Right cardiac atrium (tissue), 5 donors: Measurements from ENCODE around the gene PDIA5. TPM values are rescaled to one million over a fixed set of nuclear protein-coding genes. Genes with fewer than 3 reads are reported as not detected.

Experiments
- ATAC-seq, 2 donors: fragments of 200-7000 bp; cut with Tn5 transposase; one replicate each; pipeline versions ENCODE4 v1.8.0 to v1.9.1; 2020; ENCODE audit warnings: moderate library complexity in 2 of 2, mild to moderate bottlenecking in 1 of 2
- DNase-seq, 3 donors: peaks; one replicate each; pipeline ENCODE4 v3.0.0-alpha.2; 2020
- H3K27ac ChIP-seq: one replicate; pipeline ENCODE4 v1.5.1; 2013; ENCODE audit warnings: mild to moderate bottlenecking, low read length, control low read depth, moderate library complexity
- H3K27me3 ChIP-seq: one replicate; pipeline ENCODE4 v1.6.1; 2013; ENCODE audit not compliant: control insufficient read depth, insufficient read depth
- H3K4me1 ChIP-seq: one replicate; pipeline ENCODE4 v1.6.1; 2013; ENCODE audit warnings: low read length; ENCODE audit not compliant: control insufficient read depth, insufficient read depth
- H3K4me3 ChIP-seq: one replicate; pipeline ENCODE4 v1.5.1; 2013; ENCODE audit warnings: low read length, control low read depth
- H3K9me3 ChIP-seq: one replicate; pipeline ENCODE4 v1.6.1; 2013; ENCODE audit warnings: low read length; ENCODE audit not compliant: control insufficient read depth
- WGBS: extraction: QIAGEN DNeasy Blood & Tissue Kit; methylation state at CpG from one replicate; pipeline ENCODE4 v1.1.7; 2013; 5-methylcytosine and 5-hydroxymethylcytosine counted together
- intact Hi-C, 4 donors: fragments of 100-400 bp; cut with DNase I; formaldehyde crosslinking; loops; one replicate each; pipeline versions ENCODE4 v1.11.0 to v1.14.0; 2022 to 2023
- polyA plus RNA-seq: library from polyadenylated mRNA; stranded (reverse); fragments of 200-250 nt; gene quantifications from one replicate; pipeline ENCODE4 v1.2.3, GENCODE V29; 2013
- total RNA-seq, 4 donors: library from RNA; stranded (reverse); fragmentation: NEBNext Ultra II Directional; extraction: Animal tissue kit (Norgen Biotek cat#: 25700); gene quantifications; one replicate each; pipeline ENCODE4 v1.2.1, GENCODE V29; 2021
- donor health status: healthy with polysubstance abuse.
- donor health status: DM: no; HTN: yes; CAD: no.
- donor health status: DM: no; HTN: no; CAD: no.
- donor health status: DM: no; HTN: yes; CAD: no; lungs with severe emphysema.
- donor health status: DM: yes; HTN: yes; CAD: no.

PDIA5 gene
- total and polyA plus RNA-seq, 5 donors = 8.3 to 11.1 (median 9.7) TPM

GRCh38 chr3:123071581-123071980, 4.8 kb downstream of the PDIA5 start:
- H3K4me1 ChIP-seq = peaks cover 28% of the 10 kb centered on the region
- H3K9me3 ChIP-seq = no peaks in the 10 kb centered on the region
- no peak overlapping the region for H3K27ac ChIP-seq

GRCh38 chr3:123072152-123072551, 5.3 kb downstream of the PDIA5 start:
- H3K9me3 ChIP-seq = no peaks in the 10 kb centered on the region
- peaks cover 32% of the 10 kb centered on the region for H3K4me1 ChIP-seq
- H3K27me3 ChIP-seq = no peaks in the 10 kb centered on the region
- no peak overlapping the region for H3K4me3 ChIP-seq
- peak; percentile 3 to 5 for ATAC-seq
- 59% methylated on average over 5 of the region's 5 CpGs for WGBS
- no peak overlapping the region for H3K27ac ChIP-seq
- no peak for DNase-seq
- intact Hi-C loops = no loop called here

More at GRCh38 chr3:123071581-123071980, 4.8 kb downstream of the PDIA5 start:
- H3K4me3 ChIP-seq = no peak overlapping the region
- ATAC-seq = no peak
- 59% methylated on average over 7 of the region's 7 CpGs for WGBS
- H3K27me3 ChIP-seq = no peaks in the 10 kb centered on the region
- no peak for DNase-seq
- intact Hi-C loops = no loop called here

- 98% methylated on average over 1 of the region's 1 CpG for WGBS
- intact Hi-C loops = no loop called here
- no peak overlapping the region for H3K4me3 ChIP-seq
- no peak for ATAC-seq
- H3K27me3 ChIP-seq = no peaks in the 10 kb centered on the region
- no peak for DNase-seq
- no peaks in the 10 kb centered on the region for H3K9me3 ChIP-seq
- peaks cover 32% of the 10 kb centered on the region for H3K4me1 ChIP-seq
- no peak overlapping the region for H3K27ac ChIP-seq
Measured at GRCh38 chr3:123072564-123072963, 5.7 kb downstream of the PDIA5 start.

GRCh38 chr3:123075359-123075758, 8.5 kb downstream of the PDIA5 start:
- no peaks in the 10 kb centered on the region for H3K27me3 ChIP-seq
- intact Hi-C loops = no loop called here
- H3K9me3 ChIP-seq = no peaks in the 10 kb centered on the region
- H3K27ac ChIP-seq = peak overlapping the region; percentile 19
- peaks cover 29% of the 10 kb centered on the region for H3K4me1 ChIP-seq
- no peak for ATAC-seq
- H3K4me3 ChIP-seq = no peak overlapping the region
- 88% methylated on average over 1 of the region's 1 CpG for WGBS
- DNase-seq = no peak

- Histone ChIP-seq H3K4me1 (peaks cover 34% of the 10 kb centered on the region), H3K27me3 (no peaks in the 10 kb centered on the region), H3K4me3 (no peak overlapping the region), H3K9me3 (no peaks in the 10 kb centered on the region), H3K27ac (peak overlapping the region; percentile 15)
- intact Hi-C loops = no loop called here
- ATAC-seq (no peak), DNase-seq (no peak)
- WGBS = 83% methylated on average over 4 of the region's 4 CpGs
Measured at GRCh38 chr3:123076112-123076495, 9.3 kb downstream of the PDIA5 start.

GRCh38 chr3:123076496-123077418, 9.9 kb downstream of the PDIA5 start:
- DNase-seq = peak; percentile 76 to 88 (median 87)
- intact Hi-C loops = no loop called here
- H3K9me3 ChIP-seq = no peaks in the 10 kb centered on the region
- peaks cover 32% of the 10 kb centered on the region for H3K4me1 ChIP-seq
- no peak overlapping the region for H3K4me3 ChIP-seq
- peak overlapping the region; percentile 72 for H3K27ac ChIP-seq
- peak; percentile 61 to 67 for ATAC-seq
- no peaks in the 10 kb centered on the region for H3K27me3 ChIP-seq
- 12% methylated on average over 6 of the region's 6 CpGs for WGBS

- intact Hi-C loops = no loop called here
- 87% methylated on average over 10 of the region's 10 CpGs for WGBS
- no peaks in the 10 kb centered on the region for H3K9me3 ChIP-seq
- no peaks in the 10 kb centered on the region for H3K27me3 ChIP-seq
- H3K27ac ChIP-seq = no peak overlapping the region
- H3K4me1 ChIP-seq = peaks cover 36% of the 10 kb centered on the region
- H3K4me3 ChIP-seq = no peak overlapping the region
- ATAC-seq (no peak), DNase-seq (peak in 1 of 3 donors; percentile 36)
Measured at GRCh38 chr3:123078101-123078500, 11.3 kb downstream of the PDIA5 start.

- 77% methylated on average over 7 of the region's 7 CpGs for WGBS
Measured at GRCh38 chr3:123080864-123081562, 14.2 kb downstream of the PDIA5 start.

GRCh38 chr3:123081718-123082369, 15.0 kb downstream of the PDIA5 start:
- H3K4me3 ChIP-seq = no peak overlapping the region
- no peaks in the 10 kb centered on the region for H3K9me3 ChIP-seq
- peaks cover 43% of the 10 kb centered on the region for H3K4me1 ChIP-seq
- peak in 2 of 3 donors; percentile 72 to 78 for DNase-seq
- peak overlapping the region; percentile 43 for H3K27ac ChIP-seq
- ATAC-seq = peak; percentile 8 to 15
- intact Hi-C loops = no loop called here
- WGBS = 33% methylated on average over 8 of the region's 8 CpGs
- no peaks in the 10 kb centered on the region for H3K27me3 ChIP-seq

More at GRCh38 chr3:123080864-123081562, 14.2 kb downstream of the PDIA5 start:
- Histone ChIP-seq H3K27me3 (no peaks in the 10 kb centered on the region), H3K9me3 (no peaks in the 10 kb centered on the region), H3K4me1 (peaks cover 50% of the 10 kb centered on the region), H3K4me3 (no peak overlapping the region), H3K27ac (no peak overlapping the region)
- intact Hi-C loops = no loop called here
- ATAC-seq = no peak
- DNase-seq = peak in 1 of 3 donors; percentile 21

GRCh38 chr3:123082370-123083065, 15.7 kb downstream of the PDIA5 start:
- Histone ChIP-seq H3K4me1 (peaks cover 41% of the 10 kb centered on the region), H3K27ac (peak overlapping the region; percentile 6), H3K4me3 (no peak overlapping the region), H3K9me3 (no peaks in the 10 kb centered on the region), H3K27me3 (no peaks in the 10 kb centered on the region)
- DNase-seq = peak in 2 of 3 donors; percentile 43
- WGBS = 64% methylated on average over 10 of the region's 10 CpGs
- ATAC-seq = no peak
- intact Hi-C loops = no loop called here
